IPS DF 6.9 (cell line): ENCODE data around the gene CARMIL1.
"Not testable (repeated sequence)": the region's sequence is repeated elsewhere in the genome, so short reads cannot be mapped to it uniquely, and the experiment has no call there.

ENCODE experiments used
- DNase-seq: peaks from one replicate; pipeline ENCODE4 v3.0.0-alpha.2; 2013; ENCODE audit warnings: low read depth, low spot score
- H3K27ac ChIP-seq: one replicate; pipeline ENCODE4 v1.5.1; 2013; ENCODE audit warnings: low read length, control low read depth
- H3K27me3 ChIP-seq: 2 replicates; pipeline ENCODE4 v1.6.1; 2013; ENCODE audit warnings: mild to moderate bottlenecking, low read length; ENCODE audit not compliant: control insufficient read depth, insufficient read depth
- H3K36me3 ChIP-seq: 2 replicates; pipeline ENCODE4 v1.6.1; 2013; ENCODE audit warnings: low read length; ENCODE audit not compliant: control insufficient read depth, insufficient read depth
- H3K4me1 ChIP-seq: 2 replicates; pipeline ENCODE4 v1.6.1; 2013; ENCODE audit warnings: low read length; ENCODE audit not compliant: control insufficient read depth, insufficient read depth
- H3K4me3 ChIP-seq: 2 replicates; pipeline ENCODE4 v1.5.1; 2013; ENCODE audit warnings: mild to moderate bottlenecking, low read length
- H3K9me3 ChIP-seq: 2 replicates; pipeline ENCODE4 v1.6.1; 2013; ENCODE audit warnings: low read length, inconsistent platforms; ENCODE audit not compliant: control insufficient read depth, insufficient read depth
- WGBS: extraction: QIAGEN DNeasy Blood & Tissue Kit; methylation state at CpG from one replicate; pipeline ENCODE4 v1.1.7; 2013; ENCODE audit warnings: mixed read lengths, missing lambda C conversion rate; ENCODE audit not compliant: insufficient read length, insufficient coverage; 5-methylcytosine and 5-hydroxymethylcytosine counted together

The CARMIL1 gene

DNA sequence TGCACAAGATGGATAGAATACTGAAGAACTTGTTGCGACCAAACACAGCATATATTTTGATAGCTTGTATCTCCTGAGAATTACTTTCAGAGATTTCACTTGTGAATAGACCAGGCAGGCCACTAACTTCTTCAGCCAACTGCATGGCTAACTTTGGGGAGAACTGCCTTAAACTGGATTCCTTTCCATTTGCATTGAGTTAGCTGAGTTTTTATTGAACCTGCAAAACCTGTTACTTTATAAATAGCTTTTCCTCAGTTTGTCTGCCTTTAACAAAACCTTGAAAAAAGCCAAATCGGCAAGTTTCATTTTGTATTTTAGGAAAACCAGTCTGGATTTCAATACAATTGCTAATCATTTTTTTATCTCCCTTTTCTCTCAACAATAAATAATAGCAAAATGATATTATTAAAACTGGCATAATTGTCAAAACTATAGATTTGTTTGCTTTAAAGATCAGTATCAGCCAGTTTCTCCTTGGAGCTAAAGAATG, 300.3 kb downstream of the CARMIL1 start:
- H3K9me3 ChIP-seq: no peaks in the 10 kb centered on the region
- no peak overlapping the region for H3K27ac ChIP-seq
- H3K4me1 ChIP-seq: no peaks in the 10 kb centered on the region
- no CpG with 5 or more reads among the region's 2 CpGs for WGBS
- no peak for DNase-seq
- no peaks in the 10 kb centered on the region for H3K27me3 ChIP-seq
- no peak overlapping the region for H3K4me3 ChIP-seq
- no peaks in the 10 kb centered on the region for H3K36me3 ChIP-seq

- DNase-seq: no peak
- H3K4me3 ChIP-seq: no peak overlapping the region
- H3K9me3 ChIP-seq: no peaks in the 10 kb centered on the region
- no peaks in the 10 kb centered on the region for H3K36me3 ChIP-seq
- no peak overlapping the region for H3K27ac ChIP-seq
- H3K27me3 ChIP-seq: no peaks in the 10 kb centered on the region
- no peaks in the 10 kb centered on the region for H3K4me1 ChIP-seq
- WGBS: no CpG with 5 or more reads among the region's 4 CpGs
Measured at GRCh38 chr6:25579902-25580495, 300.8 kb downstream of the CARMIL1 start.

GRCh38 chr6:25582101-25582500, 302.9 kb downstream of the CARMIL1 start:
- no peaks in the 10 kb centered on the region for H3K9me3 ChIP-seq
- no peaks in the 10 kb centered on the region for H3K36me3 ChIP-seq
- DNase-seq: no peak
- H3K4me1 ChIP-seq: no peaks in the 10 kb centered on the region
- WGBS: no CpG with 5 or more reads among the region's 4 CpGs
- H3K27ac ChIP-seq: no peak overlapping the region
- no peak overlapping the region for H3K4me3 ChIP-seq
- no peaks in the 10 kb centered on the region for H3K27me3 ChIP-seq

DNA sequence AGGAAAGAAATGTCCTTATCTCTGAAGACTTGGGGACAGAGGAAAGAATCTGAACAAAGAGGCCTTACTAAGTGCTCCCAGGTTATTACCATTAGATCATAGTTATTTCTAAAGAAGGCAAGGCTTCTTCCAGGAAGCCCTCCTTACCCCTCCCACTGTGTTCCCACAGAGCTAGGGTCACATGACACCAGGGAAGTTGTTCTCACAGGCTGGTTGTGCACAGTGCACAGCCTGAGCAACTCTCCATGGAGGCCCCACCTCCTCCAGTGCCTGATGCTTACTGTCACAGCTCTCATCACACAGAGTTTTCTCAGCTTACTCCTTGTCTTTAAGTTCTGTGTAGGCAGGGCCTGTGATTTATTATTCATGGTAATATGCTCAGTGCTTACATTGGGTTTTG, 303.9 kb downstream of the CARMIL1 start:
- H3K4me1 ChIP-seq: no peaks in the 10 kb centered on the region
- no peak for DNase-seq
- no peaks in the 10 kb centered on the region for H3K27me3 ChIP-seq
- no peak overlapping the region for H3K4me3 ChIP-seq
- no peak overlapping the region for H3K27ac ChIP-seq
- no peaks in the 10 kb centered on the region for H3K9me3 ChIP-seq
- H3K36me3 ChIP-seq: no peaks in the 10 kb centered on the region

- WGBS: no CpG with 5 or more reads among the region's 3 CpGs
- no peak for DNase-seq
- H3K36me3 ChIP-seq: no peaks in the 10 kb centered on the region
Measured at GRCh38 chr6:25583906-25584305, 304.7 kb downstream of the CARMIL1 start.

GRCh38 chr6:25585225-25585624, 306.1 kb downstream of the CARMIL1 start:
- Histone ChIP-seq H3K9me3 (no peaks in the 10 kb centered on the region), H3K4me1 (no peaks in the 10 kb centered on the region)

More at GRCh38 chr6:25583906-25584305, 304.7 kb downstream of the CARMIL1 start:
- Histone ChIP-seq H3K9me3 (no peaks in the 10 kb centered on the region), H3K27me3 (no peaks in the 10 kb centered on the region), H3K27ac (no peak overlapping the region), H3K4me3 (no peak overlapping the region), H3K4me1 (no peaks in the 10 kb centered on the region)

DNA sequence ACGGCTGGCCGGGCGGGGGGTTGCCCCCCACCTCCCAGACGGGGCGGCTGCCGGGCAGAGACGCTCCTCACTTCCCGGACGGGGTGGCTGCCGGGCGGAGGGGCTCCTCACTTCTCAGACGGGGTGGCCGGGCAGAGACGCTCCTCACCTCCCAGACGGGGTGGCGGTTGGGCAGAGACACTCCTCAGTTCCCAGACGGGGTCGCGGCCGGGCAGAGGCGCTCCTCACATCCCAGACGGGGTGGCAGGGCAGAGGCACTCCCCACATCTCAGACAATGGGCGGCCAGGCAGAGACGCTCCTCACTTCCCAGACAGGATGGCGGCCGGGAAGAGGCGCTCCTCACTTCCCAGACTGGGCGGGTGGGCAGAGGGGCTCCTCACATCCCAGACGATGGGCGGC, 306.9 kb downstream of the CARMIL1 start:
- not testable (repeated sequence) for H3K36me3 ChIP-seq, H3K27ac ChIP-seq, H3K9me3 ChIP-seq, H3K4me1 ChIP-seq, H3K4me3 ChIP-seq, DNase-seq, H3K27me3 ChIP-seq
- WGBS: no CpG with 5 or more reads among the region's 30 CpGs

More at GRCh38 chr6:25585225-25585624, 306.1 kb downstream of the CARMIL1 start:
- Histone ChIP-seq H3K4me3 (no peak overlapping the region), H3K36me3 (no peaks in the 10 kb centered on the region), H3K27me3 (no peaks in the 10 kb centered on the region), H3K27ac (no peak overlapping the region)
- WGBS: no CpG with 5 or more reads among the region's 4 CpGs
- no peak for DNase-seq

DNA sequence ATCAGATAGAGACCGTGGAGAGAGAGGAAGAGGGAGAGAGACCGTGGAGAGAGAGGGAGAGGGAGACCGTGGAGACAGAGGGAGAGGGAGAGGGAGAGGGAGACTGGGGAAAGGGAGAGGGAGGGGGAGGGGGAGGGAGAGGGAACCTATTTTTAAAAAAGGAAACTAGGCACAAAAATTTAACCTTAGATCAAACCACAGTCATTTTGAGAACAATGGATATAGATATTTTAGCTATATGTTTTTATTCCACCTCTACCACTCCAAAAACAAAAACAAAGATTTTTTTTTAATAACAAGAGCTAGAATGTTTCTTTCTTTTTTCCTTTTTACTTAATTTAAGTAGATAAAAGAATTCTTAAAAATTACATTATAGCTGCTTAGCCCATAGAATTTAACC, 307.8 kb downstream of the CARMIL1 start:
- no peak overlapping the region for H3K4me3 ChIP-seq
- H3K27me3 ChIP-seq: no peaks in the 10 kb centered on the region
- no peak for DNase-seq
- no peaks in the 10 kb centered on the region for H3K36me3 ChIP-seq
- no peaks in the 10 kb centered on the region for H3K4me1 ChIP-seq
- no CpG with 5 or more reads among the region's 3 CpGs for WGBS
- H3K9me3 ChIP-seq: no peaks in the 10 kb centered on the region
- no peak overlapping the region for H3K27ac ChIP-seq

DNA sequence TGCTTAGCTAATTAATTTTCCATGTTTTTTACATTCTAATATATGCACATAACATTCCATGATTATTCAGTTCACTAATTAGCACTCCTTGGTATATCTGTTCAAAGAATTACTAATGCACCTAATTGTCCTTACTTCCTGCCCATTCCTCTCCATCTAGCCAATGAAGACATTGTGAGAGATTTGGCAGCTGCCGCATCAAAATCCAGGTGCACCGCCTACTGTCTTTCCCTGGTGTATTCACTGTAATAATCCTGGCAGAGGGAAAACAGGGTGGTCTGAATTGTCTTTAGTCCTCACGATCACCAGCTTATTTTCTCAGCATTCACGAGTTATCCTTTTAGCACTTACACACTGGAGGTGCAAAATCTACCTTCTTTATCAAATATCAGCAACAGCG, 311.8 kb downstream of the CARMIL1 start:
- H3K36me3 ChIP-seq: no peaks in the 10 kb centered on the region; the same call in 1 of the 2 replicates
- no CpG with 5 or more reads among the region's 5 CpGs for WGBS
- no peak overlapping the region for H3K27ac ChIP-seq
- DNase-seq: no peak
- no peaks in the 10 kb centered on the region for H3K9me3 ChIP-seq
- H3K4me1 ChIP-seq: no peaks in the 10 kb centered on the region
- H3K27me3 ChIP-seq: no peaks in the 10 kb centered on the region
- no peak overlapping the region for H3K4me3 ChIP-seq

DNA sequence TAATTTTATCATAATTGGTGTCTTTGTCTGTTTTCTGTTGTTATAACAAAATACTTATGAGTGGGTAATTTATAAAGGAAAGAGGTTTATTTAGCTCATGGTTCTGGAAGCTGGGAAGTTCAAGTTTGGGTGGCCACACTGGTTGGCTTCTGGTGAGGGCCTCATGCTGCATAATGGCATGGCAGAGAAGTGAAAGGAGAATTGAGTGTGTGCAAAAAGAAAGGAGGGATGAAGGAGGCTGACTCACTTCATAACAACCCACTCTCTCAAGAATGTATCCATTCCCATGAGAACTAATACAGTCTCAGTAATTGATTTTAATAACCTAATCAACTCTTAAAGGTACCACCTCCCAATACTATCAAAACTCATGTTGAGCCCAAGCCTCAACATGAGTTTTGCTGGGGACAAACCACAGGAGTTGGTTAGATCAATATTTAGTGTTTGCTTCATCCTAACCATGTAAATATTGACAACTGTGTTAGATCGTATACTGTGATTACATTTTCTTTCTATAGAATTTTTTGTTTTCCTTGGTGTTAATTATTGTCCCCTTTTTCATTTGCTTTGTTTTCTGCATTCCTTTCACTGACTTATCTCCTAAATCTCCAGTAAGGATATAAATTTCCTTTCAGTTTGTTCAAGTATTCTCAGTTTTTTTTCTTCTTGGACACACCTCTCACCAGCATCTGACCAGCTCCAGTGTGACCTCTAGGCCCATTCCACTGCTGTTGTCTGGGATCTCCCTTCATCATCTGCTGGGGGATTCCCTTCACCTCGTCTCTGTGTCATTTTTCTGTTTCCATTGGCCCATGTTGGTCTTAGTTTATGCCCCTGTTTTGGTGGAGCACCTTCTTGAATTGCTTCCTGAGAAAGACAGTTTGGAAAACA, 318.0 kb downstream of the CARMIL1 start:
- no peak for DNase-seq
- Histone ChIP-seq H3K36me3 (no peaks in the 10 kb centered on the region; the same call in 1 of the 2 replicates), H3K27ac (no peak overlapping the region), H3K4me3 (no peak overlapping the region), H3K4me1 (no peaks in the 10 kb centered on the region), H3K27me3 (no peaks in the 10 kb centered on the region), H3K9me3 (no peaks in the 10 kb centered on the region)
- no CpG with 5 or more reads among the region's 2 CpGs for WGBS
